K562 (cell line): Measurements from ENCODE around the gene ANKRD65.

Source experiments
- EZH2 ChIP-seq: IDR thresholded peaks from 2 replicates; pipeline ENCODE4 v1.6.1; 2012; ENCODE audit warnings: low read depth, mild to moderate bottlenecking, inconsistent platforms, low read length, borderline replicate concordance
- FOXJ3 ChIP-seq: sonication (generic); formaldehyde crosslinking; IDR thresholded peaks from 2 replicates; pipeline ENCODE4 v1.4.0; 2020; ENCODE audit warnings: mild to moderate bottlenecking, missing genetic modification reagents
- GATA2 ChIP-seq: sonication (generic); formaldehyde crosslinking; IDR thresholded peaks from 2 replicates; pipeline ENCODE4 v1.4.0; 2020; ENCODE audit warnings: mild to moderate bottlenecking, missing genetic modification reagents
- HOXB6 ChIP-seq: fragments of 250-450 bp; sonication (Bioruptor Pico); IDR thresholded peaks from 2 replicates; pipeline ENCODE4 v1.5.1; 2022; ENCODE audit warnings: mild to moderate bottlenecking, borderline replicate concordance
- NFE2 ChIP-seq: IDR thresholded peaks from 2 replicates; pipeline ENCODE4 v1.6.1; 2014; ENCODE audit warnings: antibody characterized with exemption, low read depth
- NR2C1 ChIP-seq, 2 experiments: fragments of 450-650 bp; IDR thresholded peaks; 2 replicates each; pipeline ENCODE4 v1.6.1; 2017; ENCODE audit warnings: mild to moderate bottlenecking in 2 of 2, antibody characterized with exemption in 1 of 2, inconsistent platforms in 1 of 2, missing compliant biosample characterization in 1 of 2, missing genetic modification characterization in 1 of 2
- SMAD3 ChIP-seq: fragments of 450-650 bp; formaldehyde crosslinking; conservative IDR thresholded peaks from 2 replicates; pipeline ENCODE4 v1.4.0; 2020; ENCODE audit warnings: mild to moderate bottlenecking
- STAT5B ChIP-seq: fragments of 250-450 bp; sonication (Bioruptor Pico); IDR thresholded peaks from 2 replicates; pipeline ENCODE4 v1.8.0; 2021; ENCODE audit warnings: mild to moderate bottlenecking, inconsistent platforms
- TF ChIP-seq, protein P1 (sequence below): sonication (generic); formaldehyde crosslinking; IDR thresholded peaks from 2 replicates; pipeline ENCODE4 v1.4.0; 2020; ENCODE audit warnings: mild to moderate bottlenecking, missing genetic modification reagents
- TF ChIP-seq, protein P2 (sequence below), 3 experiments: IDR thresholded peaks in 2 of 3; conservative IDR thresholded peaks in 1 of 3; 2 replicates each; pipeline ENCODE4 v1.5.1; 2011 to 2012; ENCODE audit warnings: low read length in 3 of 3, mild to moderate bottlenecking in 3 of 3, control low read depth in 2 of 3, improper control_type of control experiment in 1 of 3, inconsistent platforms in 1 of 3, low read depth in 1 of 3, mixed read lengths in 1 of 3, moderate library complexity in 1 of 3; ENCODE audit not compliant: insufficient read depth in 2 of 3

DNA sequence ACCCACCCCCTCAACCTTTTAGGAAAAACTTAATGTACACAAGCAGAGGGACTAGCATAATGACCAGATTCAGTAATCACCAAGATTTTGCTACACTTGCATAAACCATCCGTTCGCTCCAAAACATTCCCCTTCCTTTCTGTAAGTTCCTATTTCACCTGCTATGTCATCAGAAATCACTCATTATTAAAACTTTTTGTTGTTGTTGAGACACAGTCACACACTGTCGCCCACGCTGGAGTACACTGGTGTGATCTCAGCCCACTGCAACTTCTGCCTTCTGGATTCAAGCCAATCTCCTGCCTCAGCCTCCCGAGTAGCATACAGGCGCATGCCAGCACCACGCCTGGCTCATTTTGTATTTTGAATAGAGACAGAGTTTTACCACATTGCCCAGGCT is 17.4 kb downstream of the ANKRD65 start:
- TF ChIP-seq NFE2 (no peak), SMAD3 (CRISPR knock-in tag) (no peak), GATA2 (CRISPR knock-in tag) (no peak), STAT5B (no peak), EZH2 (no peak), HOXB6 (CRISPR knock-in tag) (no peak), FOXJ3 (CRISPR knock-in tag) (no peak), NR2C1 (IDR thresholded peaks at IDR 0.05) (no peak), NR2C1 (tag; IDR thresholded peaks at IDR 0.05) (no peak)
- TF ChIP-seq, protein P1, sequence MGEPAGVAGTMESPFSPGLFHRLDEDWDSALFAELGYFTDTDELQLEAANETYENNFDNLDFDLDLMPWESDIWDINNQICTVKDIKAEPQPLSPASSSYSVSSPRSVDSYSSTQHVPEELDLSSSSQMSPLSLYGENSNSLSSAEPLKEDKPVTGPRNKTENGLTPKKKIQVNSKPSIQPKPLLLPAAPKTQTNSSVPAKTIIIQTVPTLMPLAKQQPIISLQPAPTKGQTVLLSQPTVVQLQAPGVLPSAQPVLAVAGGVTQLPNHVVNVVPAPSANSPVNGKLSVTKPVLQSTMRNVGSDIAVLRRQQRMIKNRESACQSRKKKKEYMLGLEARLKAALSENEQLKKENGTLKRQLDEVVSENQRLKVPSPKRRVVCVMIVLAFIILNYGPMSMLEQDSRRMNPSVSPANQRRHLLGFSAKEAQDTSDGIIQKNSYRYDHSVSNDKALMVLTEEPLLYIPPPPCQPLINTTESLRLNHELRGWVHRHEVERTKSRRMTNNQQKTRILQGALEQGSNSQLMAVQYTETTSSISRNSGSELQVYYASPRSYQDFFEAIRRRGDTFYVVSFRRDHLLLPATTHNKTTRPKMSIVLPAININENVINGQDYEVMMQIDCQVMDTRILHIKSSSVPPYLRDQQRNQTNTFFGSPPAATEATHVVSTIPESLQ (CRISPR knock-in tag): no peak
- TF ChIP-seq, protein P2, sequence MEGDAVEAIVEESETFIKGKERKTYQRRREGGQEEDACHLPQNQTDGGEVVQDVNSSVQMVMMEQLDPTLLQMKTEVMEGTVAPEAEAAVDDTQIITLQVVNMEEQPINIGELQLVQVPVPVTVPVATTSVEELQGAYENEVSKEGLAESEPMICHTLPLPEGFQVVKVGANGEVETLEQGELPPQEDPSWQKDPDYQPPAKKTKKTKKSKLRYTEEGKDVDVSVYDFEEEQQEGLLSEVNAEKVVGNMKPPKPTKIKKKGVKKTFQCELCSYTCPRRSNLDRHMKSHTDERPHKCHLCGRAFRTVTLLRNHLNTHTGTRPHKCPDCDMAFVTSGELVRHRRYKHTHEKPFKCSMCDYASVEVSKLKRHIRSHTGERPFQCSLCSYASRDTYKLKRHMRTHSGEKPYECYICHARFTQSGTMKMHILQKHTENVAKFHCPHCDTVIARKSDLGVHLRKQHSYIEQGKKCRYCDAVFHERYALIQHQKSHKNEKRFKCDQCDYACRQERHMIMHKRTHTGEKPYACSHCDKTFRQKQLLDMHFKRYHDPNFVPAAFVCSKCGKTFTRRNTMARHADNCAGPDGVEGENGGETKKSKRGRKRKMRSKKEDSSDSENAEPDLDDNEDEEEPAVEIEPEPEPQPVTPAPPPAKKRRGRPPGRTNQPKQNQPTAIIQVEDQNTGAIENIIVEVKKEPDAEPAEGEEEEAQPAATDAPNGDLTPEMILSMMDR (IDR thresholded peaks at IDR 0.05 in 2 of 3, conservative IDR thresholded peaks at IDR 0.05 in 1 of 3; ENCODE audit: insufficient read depth in 2 of 3, low read depth in 1 of 3, low read length in 3 of 3): no peak
